Measurements from ENCODE around the gene RPS6KA2. TPM values are rescaled to one million over a fixed set of nuclear protein-coding genes. Genes with fewer than 3 reads are reported as not detected.
A peak's percentile ranks its signal among the peaks of the same experiment; 100 is the strongest.

Gene RPS6KA2
- total and polyA plus RNA-seq, 4 donors = 23.8 to 34.6 (median 31.6) TPM

GRCh38 chr6:166618866-166619761, 7.9 kb downstream of the RPS6KA2 start:
- Histone ChIP-seq H3K4me1 (ENCODE audit: control insufficient read depth, insufficient read depth, low read length) (peaks cover 31% of the 10 kb centered on the region), H3K27me3 (ENCODE audit: control insufficient read depth, insufficient read depth, low read length) (no peaks in the 10 kb centered on the region), H3K4me3 (ENCODE audit: low read depth, low read length) (no peak overlapping the region), H3K9me3 (ENCODE audit: control insufficient read depth, insufficient read depth, low read length) (no peaks in the 10 kb centered on the region), H3K27ac (ENCODE audit: low read depth, low read length) (no peak overlapping the region), H3K36me3 (ENCODE audit: control insufficient read depth, insufficient read depth, low read length) (peaks cover 11% of the 10 kb centered on the region)
- DNase-seq (ENCODE audit: low read depth in 4 of 6, low spot score in 6 of 6) = no peak
- WGBS (ENCODE audit: insufficient coverage) = 96% methylated on average over 23 of the region's 27 CpGs

DNA sequence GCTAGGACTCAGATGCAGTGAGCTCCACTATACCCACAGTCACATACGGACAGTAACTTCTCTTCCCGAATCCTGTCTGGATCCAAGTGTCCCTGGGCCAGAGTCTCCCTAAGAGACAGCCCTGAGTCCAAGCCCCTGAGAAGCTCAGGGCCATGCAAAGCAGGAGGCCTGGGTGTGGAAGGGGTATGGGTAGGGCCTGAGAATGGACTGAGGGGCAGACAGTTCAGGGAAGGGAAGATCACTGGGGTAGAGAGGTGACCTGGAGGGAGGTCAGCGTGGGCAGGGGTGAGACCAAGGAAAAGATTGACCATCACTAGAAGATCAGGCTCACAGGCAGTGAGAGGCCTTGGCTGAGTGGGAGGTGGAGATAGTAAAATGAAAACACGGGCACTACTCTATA, 8.8 kb downstream of the RPS6KA2 start:
- Histone ChIP-seq H3K27me3 (ENCODE audit: control insufficient read depth, insufficient read depth, low read length) (no peaks in the 10 kb centered on the region), H3K27ac (ENCODE audit: low read depth, low read length) (no peak overlapping the region), H3K9me3 (ENCODE audit: control insufficient read depth, insufficient read depth, low read length) (no peaks in the 10 kb centered on the region), H3K36me3 (ENCODE audit: control insufficient read depth, insufficient read depth, low read length) (peaks cover 11% of the 10 kb centered on the region), H3K4me1 (ENCODE audit: control insufficient read depth, insufficient read depth, low read length) (peaks cover 33% of the 10 kb centered on the region), H3K4me3 (ENCODE audit: low read depth, low read length) (no peak overlapping the region)
- no peak for DNase-seq (ENCODE audit: low read depth in 4 of 6, low spot score in 6 of 6)
- 95% methylated on average over 3 of the region's 4 CpGs for WGBS (ENCODE audit: insufficient coverage)

DNA sequence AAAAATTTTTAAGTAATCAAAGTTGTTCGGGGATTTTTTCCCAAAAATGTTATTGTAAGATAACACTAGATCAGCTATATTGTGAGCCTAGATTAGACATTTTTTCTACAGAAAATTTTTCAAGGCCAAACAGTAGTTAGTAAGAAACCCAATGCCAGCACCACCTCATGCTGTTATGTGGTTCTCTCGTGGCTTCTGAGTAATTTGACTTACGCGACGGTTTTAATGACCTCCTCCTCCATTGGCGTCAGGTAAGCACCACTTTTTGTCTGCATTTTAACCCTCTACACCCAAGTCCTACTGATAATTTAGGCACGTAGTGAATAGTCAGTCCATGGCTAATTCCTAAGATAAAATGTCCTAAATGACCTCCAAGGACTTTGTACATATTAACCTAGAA, 9.7 kb downstream of the RPS6KA2 start:
- DNase-seq (ENCODE audit: low read depth in 4 of 6, low spot score in 6 of 6) = no peak
- WGBS (ENCODE audit: insufficient coverage) = 91% methylated on average over 5 of the region's 7 CpGs
- Histone ChIP-seq H3K9me3 (ENCODE audit: control insufficient read depth, insufficient read depth, low read length) (no peaks in the 10 kb centered on the region), H3K4me3 (ENCODE audit: low read depth, low read length) (no peak overlapping the region), H3K36me3 (ENCODE audit: control insufficient read depth, insufficient read depth, low read length) (peaks cover 11% of the 10 kb centered on the region), H3K27me3 (ENCODE audit: control insufficient read depth, insufficient read depth, low read length) (no peaks in the 10 kb centered on the region), H3K4me1 (ENCODE audit: control insufficient read depth, insufficient read depth, low read length) (peaks cover 33% of the 10 kb centered on the region), H3K27ac (ENCODE audit: low read depth, low read length) (no peak overlapping the region)

GRCh38 chr6:166616261-166617238, 10.5 kb downstream of the RPS6KA2 start:
- Histone ChIP-seq H3K4me1 (ENCODE audit: control insufficient read depth, insufficient read depth, low read length) (peaks cover 33% of the 10 kb centered on the region), H3K9me3 (ENCODE audit: control insufficient read depth, insufficient read depth, low read length) (no peaks in the 10 kb centered on the region), H3K36me3 (ENCODE audit: control insufficient read depth, insufficient read depth, low read length) (peaks cover 11% of the 10 kb centered on the region), H3K27ac (ENCODE audit: low read depth, low read length) (no peak overlapping the region), H3K27me3 (ENCODE audit: control insufficient read depth, insufficient read depth, low read length) (no peaks in the 10 kb centered on the region), H3K4me3 (ENCODE audit: low read depth, low read length) (no peak overlapping the region)
- no peak for DNase-seq (ENCODE audit: low read depth in 4 of 6, low spot score in 6 of 6)
- 96% methylated on average over 22 of the region's 22 CpGs for WGBS (ENCODE audit: insufficient coverage)

DNA sequence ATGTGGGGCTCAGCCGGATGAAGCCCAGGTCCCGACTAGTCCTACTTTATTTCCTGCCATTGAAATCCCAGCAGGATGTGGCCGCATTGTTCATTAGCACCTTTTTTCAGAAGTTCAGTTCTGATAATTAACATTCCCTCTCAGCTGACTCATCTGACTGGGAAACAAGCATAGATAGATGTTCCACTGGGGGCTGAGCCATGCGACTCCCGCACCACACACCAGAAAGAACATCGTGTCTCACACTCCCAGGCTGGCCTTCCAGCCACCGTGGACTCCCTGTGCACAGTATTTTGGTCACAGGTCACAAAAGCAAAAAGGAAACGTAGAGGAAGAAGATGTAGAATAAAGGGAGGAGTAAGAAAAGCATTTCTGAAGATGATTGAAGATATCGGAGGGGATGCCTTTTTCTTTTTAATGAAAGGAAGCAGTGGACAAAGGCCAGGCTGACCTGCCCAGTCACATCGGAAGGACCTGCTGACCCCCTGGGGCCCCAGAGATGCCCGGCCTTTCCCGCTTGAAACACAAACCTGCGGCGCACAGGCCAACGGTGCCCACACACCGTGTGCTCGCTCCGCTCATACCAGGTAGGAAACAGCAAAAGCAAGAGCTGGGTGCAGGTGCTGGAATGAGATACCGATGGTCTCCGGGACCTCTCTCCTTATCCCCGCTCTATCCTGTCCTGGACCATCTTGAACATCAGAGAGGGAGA, 11.8 kb downstream of the RPS6KA2 start:
- DNase-seq (ENCODE audit: low read depth in 4 of 6, low spot score in 6 of 6) = no peak
- H3K4me1 ChIP-seq (ENCODE audit: control insufficient read depth, insufficient read depth, low read length) = peaks cover 27% of the 10 kb centered on the region
- H3K9me3 ChIP-seq (ENCODE audit: control insufficient read depth, insufficient read depth, low read length) = no peaks in the 10 kb centered on the region
- peaks cover 11% of the 10 kb centered on the region for H3K36me3 ChIP-seq (ENCODE audit: control insufficient read depth, insufficient read depth, low read length)
- H3K27ac ChIP-seq (ENCODE audit: low read depth, low read length) = no peak overlapping the region
- H3K4me3 ChIP-seq (ENCODE audit: low read depth, low read length) = no peak overlapping the region
- 91% methylated on average over 15 of the region's 21 CpGs for WGBS (ENCODE audit: insufficient coverage)
- no peaks in the 10 kb centered on the region for H3K27me3 ChIP-seq (ENCODE audit: control insufficient read depth, insufficient read depth, low read length)

DNA sequence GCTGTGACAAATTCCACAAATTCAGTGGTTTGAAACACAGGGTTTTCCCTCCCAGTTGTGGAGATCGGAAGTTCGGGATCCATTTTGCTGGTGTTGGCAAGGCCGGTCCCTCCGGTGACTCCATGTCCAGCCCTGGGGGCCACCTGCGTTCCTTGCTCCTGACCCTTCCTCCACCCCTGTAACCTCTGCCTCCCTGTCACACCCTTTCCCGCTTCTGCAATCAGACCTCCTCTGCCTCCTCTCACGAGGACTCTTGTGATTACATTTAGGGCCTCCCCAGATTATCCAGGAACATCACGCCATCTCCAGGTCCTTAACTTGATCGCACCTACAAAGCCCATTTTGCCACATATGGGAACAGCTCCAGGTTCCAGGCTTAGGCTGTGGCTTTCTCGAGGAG, 12.5 kb downstream of the RPS6KA2 start:
- 92% methylated on average over 10 of the region's 10 CpGs for WGBS (ENCODE audit: insufficient coverage)
- DNase-seq (ENCODE audit: low read depth in 4 of 6, low spot score in 6 of 6) = no peak
- H3K4me3 ChIP-seq (ENCODE audit: low read depth, low read length) = no peak overlapping the region

DNA sequence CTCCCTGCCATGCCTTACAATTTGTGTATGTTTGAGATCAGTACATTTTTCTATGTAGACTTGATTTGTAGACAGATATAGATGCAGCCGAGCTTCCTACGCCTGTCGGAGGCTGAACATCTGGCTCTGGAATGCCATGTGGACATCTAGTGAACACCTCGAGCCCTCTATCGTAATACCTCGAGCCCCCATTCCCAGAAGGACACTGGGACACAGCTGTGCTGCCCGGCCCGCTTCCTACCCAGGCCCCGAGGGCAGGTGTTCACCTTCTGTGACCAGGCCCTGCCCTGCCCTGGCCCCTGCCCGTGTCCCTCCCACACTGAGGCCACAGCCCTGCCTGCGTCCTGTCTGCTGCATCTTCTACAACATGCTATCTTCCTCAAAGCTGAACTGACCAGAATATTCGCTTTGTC, 12.9 kb downstream of the RPS6KA2 start:
- Histone ChIP-seq H3K27me3 (ENCODE audit: control insufficient read depth, insufficient read depth, low read length) (no peaks in the 10 kb centered on the region), H3K4me1 (ENCODE audit: control insufficient read depth, insufficient read depth, low read length) (peaks cover 20% of the 10 kb centered on the region), H3K36me3 (ENCODE audit: control insufficient read depth, insufficient read depth, low read length) (peaks cover 11% of the 10 kb centered on the region), H3K9me3 (ENCODE audit: control insufficient read depth, insufficient read depth, low read length) (no peaks in the 10 kb centered on the region), H3K27ac (ENCODE audit: low read depth, low read length) (no peak overlapping the region), H3K4me3 (ENCODE audit: low read depth, low read length) (no peak overlapping the region)
- DNase-seq (ENCODE audit: low read depth in 4 of 6, low spot score in 6 of 6) = no peak
- 87% methylated on average over 12 of the region's 12 CpGs for whole genome bisulfite sequencing (ENCODE audit: insufficient coverage)

More for the DNA sequence above, 12.5 kb downstream of the RPS6KA2 start:
- Histone ChIP-seq H3K27me3 (ENCODE audit: control insufficient read depth, insufficient read depth, low read length) (no peaks in the 10 kb centered on the region), H3K27ac (ENCODE audit: low read depth, low read length) (no peak overlapping the region), H3K36me3 (ENCODE audit: control insufficient read depth, insufficient read depth, low read length) (peaks cover 11% of the 10 kb centered on the region), H3K9me3 (ENCODE audit: control insufficient read depth, insufficient read depth, low read length) (no peaks in the 10 kb centered on the region), H3K4me1 (ENCODE audit: control insufficient read depth, insufficient read depth, low read length) (peaks cover 24% of the 10 kb centered on the region)

DNA sequence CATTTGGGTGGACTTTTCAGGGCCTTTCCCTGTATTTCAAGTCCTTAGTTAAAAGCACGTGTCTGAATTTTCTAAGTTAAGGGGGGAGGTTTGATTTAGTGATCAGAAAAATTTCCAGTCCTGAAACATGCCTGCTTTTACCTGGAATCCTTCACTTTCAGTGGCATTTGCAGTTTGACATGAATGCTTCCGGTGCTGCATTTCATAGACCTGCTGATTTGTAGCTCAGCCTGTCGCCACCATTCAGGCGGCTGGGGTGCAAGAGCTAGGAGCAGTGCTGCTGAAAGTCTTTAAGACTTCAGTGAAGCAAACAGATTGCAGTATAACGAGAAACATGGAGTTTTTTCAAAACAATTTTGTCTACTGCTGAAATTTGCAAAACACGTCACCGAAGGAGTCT, 14.0 kb downstream of the RPS6KA2 start:
- peak in 1 of 6 donors; percentile 53 for DNase-seq (ENCODE audit: low read depth in 4 of 6, low spot score in 6 of 6)
- Histone ChIP-seq H3K36me3 (ENCODE audit: control insufficient read depth, insufficient read depth, low read length) (peaks cover 2% of the 10 kb centered on the region), H3K9me3 (ENCODE audit: control insufficient read depth, insufficient read depth, low read length) (no peaks in the 10 kb centered on the region), H3K4me3 (ENCODE audit: low read depth, low read length) (no peak overlapping the region), H3K27me3 (ENCODE audit: control insufficient read depth, insufficient read depth, low read length) (no peaks in the 10 kb centered on the region), H3K27ac (ENCODE audit: low read depth, low read length) (no peak overlapping the region), H3K4me1 (ENCODE audit: control insufficient read depth, insufficient read depth, low read length) (peaks cover 20% of the 10 kb centered on the region)
- WGBS (ENCODE audit: insufficient coverage) = 90% methylated on average over 5 of the region's 7 CpGs

DNA sequence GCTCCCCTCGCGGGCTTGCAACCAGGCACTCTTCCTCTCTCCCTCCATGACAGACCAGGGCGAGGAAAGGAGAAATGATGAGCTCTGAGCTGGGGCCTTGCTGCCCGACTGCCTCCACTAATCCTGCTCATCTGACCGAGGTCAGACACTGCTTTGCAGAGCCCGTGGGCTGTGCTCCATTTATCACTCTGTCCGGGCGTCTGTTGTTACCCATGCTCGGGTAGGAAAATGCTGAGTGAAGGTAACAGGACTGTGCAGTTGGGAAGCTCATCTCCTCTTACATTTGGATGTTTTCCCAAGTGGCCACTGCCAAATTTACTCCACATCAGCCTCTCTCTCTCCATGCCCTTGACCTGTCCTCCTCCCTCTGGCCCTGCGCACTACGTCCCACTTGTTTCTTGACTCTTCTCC, 14.6 kb downstream of the RPS6KA2 start:
- no peaks in the 10 kb centered on the region for H3K9me3 ChIP-seq (ENCODE audit: control insufficient read depth, insufficient read depth, low read length)
- peaks cover 20% of the 10 kb centered on the region for H3K4me1 ChIP-seq (ENCODE audit: control insufficient read depth, insufficient read depth, low read length)
- no peak overlapping the region for H3K27ac ChIP-seq (ENCODE audit: low read depth, low read length)
- H3K27me3 ChIP-seq (ENCODE audit: control insufficient read depth, insufficient read depth, low read length) = no peaks in the 10 kb centered on the region
- WGBS (ENCODE audit: insufficient coverage) = 79% methylated on average over 7 of the region's 11 CpGs
- peaks cover 2% of the 10 kb centered on the region for H3K36me3 ChIP-seq (ENCODE audit: control insufficient read depth, insufficient read depth, low read length)
- H3K4me3 ChIP-seq (ENCODE audit: low read depth, low read length) = no peak overlapping the region
- DNase-seq (ENCODE audit: low read depth in 4 of 6, low spot score in 6 of 6) = no peak

Measured in spinal cord (tissue), 10 donors.